Colonic mucosa (tissue), 4 donors: ENCODE results near the gene BPIFB2. TPM values are rescaled to one million over a fixed set of nuclear protein-coding genes. Genes with fewer than 3 reads are reported as not detected.

Experiments
- DNase-seq: peaks from one replicate; pipeline ENCODE4 v3.0.0-alpha.2; 2020
- H3K27ac ChIP-seq: fragments of 200-600 bp; one replicate; pipeline ENCODE4 v1.8.0; 2021
- H3K27me3 ChIP-seq: fragments of 200-600 bp; one replicate; pipeline ENCODE4 v1.8.0; 2021
- H3K36me3 ChIP-seq: fragments of 200-600 bp; one replicate; pipeline ENCODE4 v1.8.0; 2021
- H3K4me1 ChIP-seq: fragments of 200-600 bp; one replicate; pipeline ENCODE4 v1.8.0; 2021; ENCODE audit warnings: mild to moderate bottlenecking
- H3K4me3 ChIP-seq: fragments of 200-600 bp; one replicate; pipeline ENCODE4 v1.8.0; 2021
- H3K9ac ChIP-seq, 2 donors: one replicate each; pipeline ENCODE4 v1.7.0; 2013; ENCODE audit warnings: control low read depth in 2 of 2, low read depth in 2 of 2, low read length in 2 of 2
- H3K9me3 ChIP-seq: fragments of 200-600 bp; one replicate; pipeline ENCODE4 v1.8.0; 2021
- CTCF ChIP-seq: fragments of 200-600 bp; IDR thresholded peaks from one replicate; pipeline ENCODE4 v1.8.0; 2022; ENCODE audit warnings: antibody characterized with exemption, mild to moderate bottlenecking
- intact Hi-C: fragments of 100-400 bp; cut with DNase I; formaldehyde crosslinking; loops from one replicate; pipeline ENCODE4 v1.14.1; 2022
- total RNA-seq, 2 donors: library from RNA; stranded (reverse); fragmentation: NEBNext Ultra II Directional in 1 of 2; extraction: Animal tissue kit (Norgen Biotek cat#: 25700) in 1 of 2; gene quantifications; one replicate each; pipeline ENCODE4 v1.2.1, GENCODE V29; 2021
- donor health status: healthy.
- donor health status: DM: no; HTN: no; CAD: no.
- donor health status: DM: no; HTN: no; CAD: no.

The BPIFB2 gene
- total RNA-seq, 2 donors from 2014 or later = 0.35 TPM; not detected in 1

DNA sequence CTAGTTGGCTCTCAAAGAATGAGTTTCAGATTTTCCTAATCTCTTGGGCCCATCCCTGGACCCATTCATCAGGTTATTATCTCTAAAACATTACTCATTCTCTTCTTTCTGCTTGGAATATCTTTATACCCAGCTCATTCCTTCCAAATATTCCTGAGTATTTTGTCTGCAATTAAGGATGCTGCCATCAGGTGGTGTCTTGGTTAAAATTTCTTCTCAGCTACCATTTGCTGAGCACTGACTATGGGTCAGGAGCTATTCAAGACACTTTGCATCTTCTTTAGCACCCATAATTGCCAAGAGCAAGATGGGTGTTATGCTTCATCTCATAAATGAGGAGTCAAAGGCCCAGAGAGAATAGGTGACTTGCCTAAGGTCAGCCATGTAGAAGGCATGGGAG, 11.7 kb upstream of the BPIFB2 start:
- Histone ChIP-seq H3K4me1 (no peaks in the 10 kb centered on the region), H3K4me3 (no peak overlapping the region), H3K9ac (no peak overlapping the region), H3K27ac (no peak overlapping the region), H3K27me3 (no peaks in the 10 kb centered on the region), H3K36me3 (no peaks in the 10 kb centered on the region), H3K9me3 (no peaks in the 10 kb centered on the region)
- no peak for TF ChIP-seq CTCF
- DNase-seq = no peak
- intact Hi-C loops = no loop called here

GRCh38 chr20:32997431-32997830, 10.1 kb upstream of the BPIFB2 start:
- Histone ChIP-seq H3K27ac (no peak overlapping the region), H3K27me3 (no peaks in the 10 kb centered on the region), H3K9ac (no peak overlapping the region), H3K4me1 (no peaks in the 10 kb centered on the region), H3K36me3 (no peaks in the 10 kb centered on the region), H3K9me3 (no peaks in the 10 kb centered on the region), H3K4me3 (no peak overlapping the region)
- TF ChIP-seq CTCF = no peak
- intact Hi-C loops = no loop called here
- no peak for DNase-seq

- Histone ChIP-seq H3K36me3 (no peaks in the 10 kb centered on the region), H3K9me3 (no peaks in the 10 kb centered on the region), H3K4me1 (no peaks in the 10 kb centered on the region), H3K4me3 (no peak overlapping the region), H3K9ac (no peak overlapping the region), H3K27me3 (no peaks in the 10 kb centered on the region), H3K27ac (no peak overlapping the region)
- intact Hi-C loops = loop anchor here (10.0 kb wide), 1 partner anchor 205 kb away; no protein-coding TSS in a partner anchor
- no peak for DNase-seq
- TF ChIP-seq CTCF = no peak
Observed at GRCh38 chr20:32999603-33000250, 7.8 kb upstream of the BPIFB2 start.

- Histone ChIP-seq H3K36me3 (no peaks in the 10 kb centered on the region), H3K4me1 (no peaks in the 10 kb centered on the region), H3K9ac (no peak overlapping the region), H3K27ac (no peak overlapping the region), H3K27me3 (no peaks in the 10 kb centered on the region), H3K4me3 (no peak overlapping the region), H3K9me3 (no peaks in the 10 kb centered on the region)
- intact Hi-C loops = loop anchor here (10.0 kb wide), 1 partner anchor 206 kb away; no protein-coding TSS in a partner anchor
- TF ChIP-seq CTCF = no peak
- DNase-seq = no peak
Observed at GRCh38 chr20:33000802-33001466, 6.6 kb upstream of the BPIFB2 start.

GRCh38 chr20:33002087-33002808, 5.3 kb upstream of the BPIFB2 start:
- TF ChIP-seq CTCF = no peak
- Histone ChIP-seq H3K4me3 (no peak overlapping the region), H3K27me3 (no peaks in the 10 kb centered on the region), H3K27ac (no peak overlapping the region), H3K9me3 (no peaks in the 10 kb centered on the region), H3K4me1 (no peaks in the 10 kb centered on the region), H3K36me3 (no peaks in the 10 kb centered on the region), H3K9ac (no peak overlapping the region)
- intact Hi-C loops = loop anchor here (10.0 kb wide), 1 partner anchor 207 kb away; no protein-coding TSS in a partner anchor
- no peak for DNase-seq
